ENCODE results near the gene H6PD.
"Not testable (repeated sequence)": the region's sequence is repeated elsewhere in the genome, so short reads cannot be mapped to it uniquely, and the experiment has no call there.

The H6PD gene

DNA sequence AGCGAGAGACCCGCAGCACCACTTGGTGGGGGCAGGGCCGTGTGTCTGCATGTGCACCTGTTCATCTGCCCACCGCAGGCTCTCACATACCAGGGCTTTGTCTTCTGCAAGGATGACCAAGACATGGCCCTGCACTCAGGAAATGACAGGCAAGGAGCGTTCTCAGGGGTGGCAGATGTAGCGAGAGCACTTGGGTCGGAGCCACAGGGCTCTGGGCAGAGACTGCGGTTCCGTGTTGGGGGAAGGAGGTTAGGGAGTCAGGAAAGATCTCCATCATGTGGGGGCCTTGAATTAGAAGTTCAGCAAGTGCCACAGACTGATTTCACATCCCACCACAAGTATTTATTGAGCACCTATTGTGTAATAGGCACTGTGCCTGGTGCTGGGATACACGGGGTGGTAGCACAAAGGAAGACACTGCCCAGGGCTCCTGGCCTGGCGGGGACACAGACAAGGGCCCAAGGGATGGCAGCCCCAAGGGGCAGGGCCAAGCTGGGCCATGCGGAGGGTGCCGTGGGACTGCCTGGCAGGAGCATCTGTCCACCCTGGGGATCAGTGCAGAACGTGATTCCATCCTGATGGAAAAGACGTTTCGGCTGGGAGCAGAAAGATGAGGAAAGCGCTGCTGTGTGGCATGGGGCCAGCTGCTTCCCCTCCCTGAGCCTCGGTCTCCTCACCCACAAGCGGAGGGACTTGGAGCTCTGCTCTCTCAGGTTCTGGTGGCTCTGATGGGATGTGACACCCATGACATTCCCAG, 46.7 kb downstream of the H6PD start:
- DNase-seq, result no peak

DNA sequence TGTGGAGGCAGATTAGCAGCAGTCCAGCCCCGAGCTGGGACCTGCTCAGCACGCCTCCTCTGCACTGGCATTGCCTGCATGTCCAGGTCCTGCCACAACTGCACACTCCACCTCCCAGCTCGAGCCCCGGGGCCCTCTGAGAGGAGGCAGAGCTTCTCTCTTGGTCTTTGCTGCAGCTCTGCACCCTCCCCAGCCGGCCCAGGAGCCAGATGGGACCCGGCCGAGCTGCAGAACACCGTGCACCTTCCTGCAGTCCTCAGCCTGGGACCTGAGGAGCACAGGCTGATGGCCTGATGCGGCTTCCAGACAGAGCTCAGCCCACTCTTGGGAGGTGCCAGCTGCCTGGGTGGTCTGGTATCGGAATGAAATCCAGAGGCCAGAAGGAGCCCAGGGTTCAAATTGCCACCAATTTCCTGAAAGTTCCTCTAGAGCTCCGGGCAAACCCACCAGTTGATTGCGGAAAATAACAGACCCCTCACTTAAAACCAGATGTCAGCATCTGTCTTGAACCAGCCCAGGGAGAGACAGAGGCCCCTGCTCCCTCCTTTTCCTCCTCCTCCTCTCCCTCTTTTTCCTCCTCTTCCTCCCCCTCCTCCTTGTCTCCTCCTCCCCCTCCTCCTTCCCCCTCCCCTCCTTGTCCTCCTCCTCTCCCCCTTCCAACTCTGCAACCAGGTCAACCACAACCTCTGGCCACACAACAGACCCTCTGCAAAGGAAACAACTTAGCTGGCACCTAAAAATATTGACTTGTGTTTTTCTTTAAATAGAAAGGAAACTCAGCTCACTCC, 47.5 kb downstream of the H6PD start:
- no peak for DNase-seq

DNA sequence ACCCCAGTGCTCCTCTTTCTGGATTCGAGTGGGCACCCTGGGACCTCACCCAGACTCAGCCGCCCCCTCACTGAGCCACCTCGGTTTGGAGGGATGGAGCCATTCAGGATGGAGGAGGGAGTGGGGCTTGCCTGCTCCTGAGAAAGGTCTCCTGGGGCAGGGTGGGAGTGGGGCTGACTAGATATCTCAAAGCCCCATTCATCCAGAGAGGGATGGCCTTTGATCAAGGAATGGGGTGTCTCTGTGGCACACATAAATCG, 48.1 kb downstream of the H6PD start:
- DNase-seq, result no peak

DNA sequence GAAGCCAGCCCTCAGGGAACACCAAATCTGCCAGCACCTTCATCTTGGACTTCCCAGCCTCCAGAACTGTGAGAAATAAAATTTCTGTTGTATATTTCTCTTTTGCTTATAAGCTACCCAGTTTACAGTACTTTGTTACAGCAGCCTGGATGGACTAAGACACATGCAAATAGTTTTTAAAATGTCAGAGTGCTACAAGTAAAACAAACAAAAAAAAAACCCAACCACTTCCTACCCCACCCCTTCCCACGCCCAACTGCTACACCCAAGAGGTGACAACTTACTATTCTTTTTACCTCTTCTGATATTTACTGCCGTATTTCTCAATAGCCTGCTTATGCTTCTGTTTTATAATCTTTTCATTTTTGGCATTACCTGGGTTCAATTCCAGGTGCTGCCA, 49.5 kb downstream of the H6PD start:
- no peak for DNase-seq

DNA sequence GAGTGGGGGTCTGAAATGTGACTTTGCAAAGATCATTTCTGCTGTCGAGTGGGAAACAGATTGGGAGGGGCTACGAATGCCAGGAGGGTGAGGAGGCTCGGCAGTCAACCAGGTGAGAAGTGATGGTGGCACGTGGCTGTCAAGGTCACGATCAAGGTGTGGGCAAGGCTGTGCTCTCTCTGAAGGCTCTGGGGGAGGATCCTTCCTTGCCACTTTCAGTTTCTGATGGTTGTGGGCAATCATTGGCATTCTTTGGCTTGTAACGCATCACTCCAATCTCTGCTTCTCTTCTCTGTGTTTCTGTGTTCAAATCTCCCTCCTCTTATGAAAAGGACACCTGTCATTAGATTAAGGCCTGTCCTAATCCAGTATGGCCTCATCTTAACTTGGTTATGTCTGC, 52.0 kb downstream of the H6PD start:
- DNase-seq, result no peak

DNA sequence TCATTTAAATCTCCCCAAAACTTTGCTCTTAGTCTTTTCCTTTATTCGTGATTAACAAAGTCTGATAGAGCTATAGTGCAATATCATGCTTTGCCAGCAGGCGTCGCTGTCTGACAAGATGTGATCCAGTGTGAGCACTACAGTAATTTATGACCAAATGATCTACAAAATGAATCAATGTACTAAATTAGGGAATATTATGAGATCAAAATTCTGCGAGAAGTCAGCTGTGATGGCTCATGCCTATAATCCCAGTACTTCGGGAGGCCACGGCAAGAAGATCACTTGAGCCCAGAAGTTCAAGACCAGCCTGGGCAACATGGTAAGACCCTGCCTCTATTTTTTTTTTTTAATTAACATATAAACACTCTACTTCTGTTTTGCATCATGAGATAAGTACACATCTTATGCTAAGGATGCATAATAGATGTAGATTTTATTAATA, 54.5 kb downstream of the H6PD start:
- DNase-seq, result peak; percentile 88

DNA sequence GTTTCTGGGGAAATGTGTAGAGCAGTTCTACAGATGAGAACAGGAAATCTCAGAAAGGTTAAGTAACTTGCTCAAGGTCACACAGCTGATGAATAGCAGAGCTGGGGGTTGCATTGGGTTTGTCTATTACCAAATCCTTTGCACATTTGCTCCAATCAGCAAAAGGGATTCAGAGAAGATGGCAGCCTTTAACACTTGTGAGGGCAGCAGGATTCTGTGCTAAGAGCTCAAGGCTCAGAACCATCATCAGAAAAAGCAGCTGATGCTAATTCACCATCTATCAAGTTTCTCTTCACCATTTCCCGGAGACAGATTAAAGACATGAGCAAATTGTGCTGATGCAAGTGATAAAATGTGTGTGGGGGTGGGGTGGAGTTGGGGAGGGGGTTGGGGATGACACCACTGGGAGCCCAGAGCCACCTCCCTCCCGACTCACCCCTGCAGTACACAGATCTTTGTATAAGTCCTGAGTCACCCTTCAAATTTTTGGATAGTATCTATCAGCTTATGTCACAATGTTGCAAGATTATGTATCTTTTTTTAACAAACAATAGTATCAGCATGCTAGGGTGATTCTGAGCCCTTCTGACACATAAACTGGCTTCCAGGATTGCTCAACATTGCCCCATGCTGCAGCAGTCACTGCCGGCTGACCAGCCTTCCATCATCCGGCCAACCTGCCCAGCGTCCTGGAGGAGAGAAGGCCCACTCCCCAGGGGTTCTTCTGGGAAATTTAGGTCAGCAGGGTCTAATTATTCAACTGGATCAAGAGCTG, 55.3 kb downstream of the H6PD start:
- DNase-seq, result no peak

DNA sequence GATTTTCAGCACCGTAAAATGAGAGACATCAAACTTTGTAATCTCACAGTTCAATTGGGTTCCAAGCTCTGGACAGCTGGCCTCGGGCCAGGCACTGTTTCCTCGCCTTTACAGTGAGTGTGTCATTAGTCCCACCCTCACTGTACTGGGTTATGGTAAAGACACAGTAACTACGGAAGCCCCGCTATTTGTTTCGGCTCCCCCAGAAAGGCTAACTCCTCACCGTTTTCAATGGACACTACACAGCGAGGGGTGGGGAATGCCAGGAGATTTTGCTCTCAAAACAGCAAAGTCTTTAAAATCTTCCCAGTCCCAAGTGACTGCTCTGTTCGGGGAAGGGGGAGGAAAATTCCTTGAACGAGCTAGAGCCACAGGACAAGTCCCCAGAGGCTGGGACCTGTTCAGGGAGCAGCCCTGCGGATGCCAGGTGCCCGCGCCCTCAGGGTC, 57.4 kb downstream of the H6PD start:
- DNase-seq, result no peak

DNA sequence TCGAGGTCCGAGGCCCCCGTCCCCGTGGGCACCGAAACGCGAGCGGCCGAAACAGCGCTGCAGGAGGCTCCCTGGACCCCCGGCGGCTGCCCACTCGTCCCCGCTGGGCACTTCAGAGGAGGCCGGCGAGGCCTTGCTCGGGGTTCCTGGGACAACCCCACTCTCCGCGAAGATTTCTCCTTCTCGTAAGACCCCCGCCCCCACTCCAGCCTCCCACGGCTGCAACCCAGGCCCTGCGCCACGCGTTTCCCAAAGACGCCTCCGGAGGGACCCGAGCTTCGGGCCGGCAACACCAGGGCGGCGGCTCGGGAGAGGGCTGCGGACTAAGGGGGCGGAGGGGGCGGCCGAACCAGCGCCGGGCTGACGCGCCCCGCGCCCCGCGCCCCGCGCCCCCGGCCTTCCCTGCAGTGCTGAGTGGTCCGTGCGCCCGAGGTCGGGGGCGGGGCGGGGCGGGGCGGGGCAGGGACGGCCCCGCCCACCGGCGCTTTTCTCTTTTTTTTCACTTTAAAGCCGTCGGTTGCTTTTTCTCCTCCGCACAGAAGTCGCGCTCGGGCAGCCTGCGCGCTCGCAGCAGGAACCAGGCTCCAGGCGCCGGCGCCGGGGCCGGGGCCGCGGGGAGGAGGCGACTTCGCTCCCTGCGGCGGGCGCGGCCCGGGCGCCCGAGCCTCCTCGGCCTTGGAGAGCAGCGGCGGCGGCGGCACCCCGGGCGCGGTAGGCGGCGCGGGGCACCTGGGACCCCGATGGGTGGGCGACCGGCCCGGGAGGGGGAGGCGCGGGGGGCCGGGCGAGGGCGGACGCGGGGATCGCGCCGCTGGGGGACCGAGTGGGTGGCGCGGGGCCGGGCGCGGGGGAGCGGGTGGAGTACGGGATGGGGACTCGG, 58.0 kb downstream of the H6PD start, which contains the start of gene SPSB1:
SPSB1 (plus strand) TSS at position 534 of the 880 bp plus-strand sequence. CDS start 62,998 bp downstream, outside the sequence.
- peak; percentile 82 for DNase-seq

DNA sequence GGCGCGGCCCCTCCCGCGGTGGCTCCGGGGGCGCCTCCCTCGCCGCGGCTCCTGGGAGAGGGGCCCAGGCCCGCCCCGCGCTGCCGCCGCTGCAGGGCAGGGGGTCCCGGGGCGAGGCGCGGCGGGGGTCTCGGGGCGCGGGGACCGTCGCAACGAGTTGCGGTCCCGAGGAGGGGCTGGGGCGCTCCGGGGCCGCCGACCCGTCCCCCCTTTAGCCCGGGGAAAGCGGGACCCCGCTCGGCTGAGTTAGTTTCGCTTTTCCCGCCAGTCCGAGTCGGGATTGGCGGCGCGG, 58.6 kb downstream of the H6PD start:
- DNase-seq, result no peak

DNA sequence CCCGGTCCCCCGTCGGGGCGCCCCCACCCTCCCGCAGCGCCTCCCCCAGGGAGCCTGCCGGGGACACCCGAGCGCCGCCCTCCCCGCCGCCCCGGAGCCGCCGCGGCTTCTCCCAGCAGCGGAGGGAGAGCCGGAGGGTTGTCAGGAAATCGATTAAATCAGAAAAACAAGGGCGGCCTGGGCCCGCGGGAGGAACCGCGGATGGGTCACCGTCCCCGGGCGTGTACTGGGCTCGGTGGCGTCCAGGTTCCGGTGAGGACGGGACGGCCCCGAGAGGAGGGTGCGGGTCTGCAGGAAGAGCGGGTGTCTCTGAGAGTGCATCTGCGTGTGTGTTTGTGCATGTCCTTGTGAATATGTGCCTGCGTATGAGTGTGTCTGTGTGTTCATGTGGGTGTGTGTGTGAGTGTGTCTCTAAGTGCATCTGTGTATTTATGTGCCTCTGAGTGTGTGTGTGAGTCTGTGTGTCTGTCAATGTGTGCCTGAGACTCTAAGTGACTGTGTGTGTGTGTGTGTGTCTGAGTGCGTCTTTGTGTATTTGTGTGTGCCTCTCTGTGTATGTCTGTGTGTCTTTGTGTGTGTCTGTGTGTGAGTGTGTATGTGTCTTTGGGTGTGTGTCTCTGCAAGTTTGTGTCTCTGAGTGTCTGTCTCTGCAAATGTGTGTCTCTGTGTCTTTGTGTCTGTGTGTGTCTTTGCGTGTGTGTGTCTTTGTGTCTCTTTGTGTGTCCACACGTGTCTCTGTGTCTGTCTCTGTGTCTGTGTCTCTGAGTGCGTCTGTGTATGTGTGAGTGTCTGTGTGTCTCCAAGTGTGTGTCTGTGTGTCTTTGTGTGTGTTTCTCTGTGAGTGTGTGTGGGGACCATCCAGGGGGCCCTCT, 59.2 kb downstream of the H6PD start:
- no peak for DNase-seq

DNA sequence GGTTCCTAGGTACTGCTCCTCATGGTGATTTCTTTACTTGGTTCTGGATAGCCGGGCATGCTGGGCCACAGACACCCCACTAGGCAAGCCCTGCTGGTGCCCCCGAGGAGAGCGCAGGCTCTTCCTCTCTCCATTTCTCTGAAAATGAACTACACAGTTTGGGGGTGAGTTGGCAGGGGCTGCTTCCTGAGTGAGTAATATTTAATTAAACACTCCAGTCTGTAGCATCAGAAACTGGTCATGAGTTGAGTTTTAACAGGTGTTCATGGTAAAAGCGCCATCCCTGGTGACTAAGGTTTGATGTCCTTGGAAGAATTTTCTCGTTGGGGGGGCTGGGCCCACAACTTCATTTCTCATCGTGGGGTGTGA, 59.8 kb downstream of the H6PD start:
- DNase-seq, result peak; percentile 70

DNA sequence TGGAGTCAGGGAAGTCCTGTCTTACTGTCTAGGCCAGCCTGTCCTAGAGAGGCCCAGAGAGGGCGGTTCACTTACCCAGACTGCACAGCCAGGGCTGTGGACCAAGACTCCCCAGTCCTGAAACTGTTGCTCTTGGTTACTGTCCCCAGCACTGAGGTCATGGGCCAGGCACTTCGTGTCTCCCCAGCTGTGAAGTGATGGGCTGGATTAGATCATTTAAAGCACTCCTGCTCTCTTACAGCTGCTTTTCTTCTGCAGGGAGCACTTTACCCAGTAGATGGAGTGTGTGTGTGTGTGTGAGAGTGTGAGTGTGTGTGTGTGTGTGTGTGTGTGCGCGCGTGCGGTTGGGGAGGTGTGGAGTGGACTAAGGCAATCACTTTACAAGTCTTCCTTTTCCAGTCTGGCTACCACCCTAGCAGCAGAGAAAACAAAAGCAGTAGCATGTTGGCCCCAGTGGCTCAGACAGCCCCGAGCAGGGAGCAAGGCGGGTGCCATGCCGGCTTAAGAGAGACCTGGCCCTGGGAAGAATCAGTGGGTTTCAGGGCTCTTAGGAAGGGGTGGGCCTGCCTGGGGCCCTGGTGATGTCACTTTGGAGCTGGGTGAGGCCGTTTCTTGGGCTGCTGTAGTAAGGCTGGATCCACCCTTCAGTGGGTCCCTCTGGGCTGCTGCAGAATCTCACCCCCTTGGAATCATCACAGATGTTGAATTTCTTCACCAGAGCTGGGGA, 60.5 kb downstream of the H6PD start:
- peak; percentile 58 for DNase-seq

DNA sequence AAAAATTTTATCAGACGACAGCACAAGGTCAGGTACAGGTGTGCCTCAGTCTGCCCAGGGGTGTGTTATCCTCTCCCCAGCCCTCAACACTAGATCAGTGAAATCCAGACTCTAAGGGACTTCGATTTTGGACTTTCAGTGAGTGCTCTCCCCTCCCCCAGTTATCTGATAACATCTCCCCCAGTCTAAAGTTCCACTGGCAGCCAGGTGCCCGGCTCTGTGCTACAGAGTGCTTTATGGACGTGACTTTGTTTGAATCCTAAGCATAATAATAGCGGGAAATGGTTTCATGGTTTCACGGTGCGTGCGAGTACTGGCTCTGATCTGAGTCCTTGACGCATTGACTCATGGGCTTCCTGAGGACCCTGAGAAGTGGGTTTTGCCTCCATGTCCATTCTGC, 61.3 kb downstream of the H6PD start:
- no peak for DNase-seq

DNA sequence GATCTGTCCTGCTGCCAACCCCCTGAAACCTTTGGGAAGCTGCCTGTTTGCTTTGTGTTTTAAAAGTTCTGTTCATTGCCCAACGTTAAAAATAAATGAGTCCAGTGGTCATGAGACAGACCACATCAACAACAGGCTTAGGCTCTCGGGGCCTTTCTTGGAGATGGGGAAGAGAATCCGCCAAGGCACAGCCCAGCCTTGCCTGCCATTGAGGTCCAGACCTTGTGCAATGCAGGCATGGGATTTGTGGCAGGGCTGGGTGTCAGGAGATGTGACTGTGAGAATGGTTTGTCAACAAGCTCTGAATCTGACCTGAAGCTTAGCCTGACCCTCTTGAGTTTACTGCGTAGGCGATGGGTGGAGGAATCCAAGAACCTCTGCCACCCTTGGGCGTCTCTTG, 62.3 kb downstream of the H6PD start:
- no peak for DNase-seq

DNA sequence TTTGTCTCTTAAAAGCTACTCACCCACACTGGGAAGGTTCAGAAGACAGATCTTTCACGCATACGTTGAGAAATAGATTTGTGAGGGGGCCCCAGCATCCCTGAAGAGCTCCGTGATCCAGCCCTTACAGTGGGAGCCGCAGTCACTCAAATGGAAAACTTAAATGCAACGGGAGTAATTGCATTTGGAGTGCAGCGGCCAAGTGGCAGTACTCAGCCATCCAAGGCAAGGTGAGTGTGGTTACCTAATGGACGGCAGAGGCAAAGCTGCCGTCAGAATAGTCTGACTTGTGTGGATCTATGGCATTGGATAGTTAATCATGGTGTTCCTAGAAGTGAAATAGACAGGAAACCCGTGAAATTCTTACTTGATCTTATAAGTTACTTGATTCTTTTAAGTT, 63.3 kb downstream of the H6PD start:
- DNase-seq, result no peak

DNA sequence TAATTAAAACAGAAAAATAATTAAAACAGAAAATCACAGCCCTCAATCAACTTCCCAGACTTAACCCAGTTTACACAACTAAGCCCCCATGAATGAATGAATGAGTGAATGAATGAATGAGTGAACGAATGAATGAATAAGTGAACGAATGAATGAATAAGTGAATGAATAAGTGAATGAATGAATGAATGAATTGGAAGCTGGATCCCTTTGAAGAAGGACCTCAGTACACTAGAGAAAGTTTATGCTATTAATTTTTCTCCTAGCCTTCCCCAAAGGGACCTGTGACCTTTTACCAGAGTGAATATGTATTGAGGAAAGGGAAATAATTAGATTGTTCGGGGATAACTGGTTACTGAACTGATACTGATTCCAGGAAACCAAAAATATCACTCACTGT, 63.7 kb downstream of the H6PD start:
- no peak for DNase-seq

DNA sequence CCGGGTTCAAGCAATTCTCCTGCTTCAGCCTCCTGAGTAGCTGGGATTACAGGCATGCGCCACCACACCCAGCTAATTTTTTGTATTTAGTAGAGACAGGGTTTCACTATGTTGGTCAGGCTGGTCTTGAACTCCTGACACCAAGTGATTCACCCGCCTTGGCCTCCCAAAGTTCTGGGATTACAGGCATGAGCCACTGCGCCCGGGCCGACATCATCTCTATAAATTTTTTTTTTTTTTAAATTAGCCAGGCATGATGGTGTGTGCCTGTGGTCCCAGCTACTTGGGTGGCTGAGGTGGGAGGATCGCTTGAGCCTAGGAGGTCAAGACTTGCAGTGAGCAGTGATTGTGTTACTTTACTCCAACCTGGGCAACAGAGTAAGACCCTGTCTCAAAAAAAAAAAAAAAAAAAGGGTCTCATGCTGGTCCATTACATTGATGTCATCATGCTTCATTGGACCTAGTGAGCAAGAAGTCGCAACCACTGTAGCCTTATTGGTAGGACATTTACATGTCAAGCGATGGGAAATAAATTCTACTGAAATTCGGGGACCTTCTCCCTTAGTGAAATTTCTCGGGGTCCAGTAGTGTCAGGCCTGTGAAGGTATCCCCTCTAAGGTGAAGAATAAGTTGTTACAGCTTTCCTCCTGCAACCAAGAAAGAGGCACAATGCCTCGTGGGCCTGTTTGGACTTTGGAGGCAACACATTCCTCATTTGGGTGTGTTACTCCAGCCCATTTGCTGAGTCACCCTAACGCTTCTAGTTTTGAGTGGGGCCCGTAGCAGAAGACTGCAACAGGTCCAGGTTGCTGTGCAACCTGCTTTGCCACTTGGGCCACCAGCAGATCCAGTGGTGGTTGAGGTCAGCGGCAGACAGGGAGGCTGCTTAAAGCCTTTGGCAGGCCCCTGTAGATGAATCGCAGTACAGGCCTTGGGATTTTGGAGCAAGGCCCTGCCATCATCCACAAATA, 65.3 kb downstream of the H6PD start:
- DNase-seq, result not testable (repeated sequence)

DNA sequence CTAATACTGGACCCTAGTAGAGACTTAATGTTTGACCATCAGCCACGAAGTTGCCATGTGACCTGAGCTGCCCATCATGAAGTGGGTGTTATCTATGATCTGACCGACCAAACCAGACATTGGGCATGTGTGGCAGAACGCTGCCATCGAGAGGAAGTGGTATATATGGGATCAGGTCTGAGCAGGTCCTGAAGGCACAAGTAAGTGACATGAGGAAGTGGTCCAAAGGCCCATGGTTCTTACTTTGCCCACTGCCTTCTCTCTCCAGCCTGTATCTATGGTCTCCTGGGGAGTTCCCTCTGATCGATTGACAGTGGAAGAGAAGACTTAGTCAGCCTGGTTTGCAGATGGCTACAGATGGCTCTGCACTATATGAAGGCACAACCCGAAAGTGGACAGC, 66.0 kb downstream of the H6PD start:
- no peak for DNase-seq

All from activated CD4-positive, alpha-beta T cell treated with anti-CD3 and anti-CD28 coated beads, Interleukin-2, Interleukin-6, amounts not matched to agents 100 ng/mL and 50 ng/mL, durations not matched to agents 16 hours and 8 hours (primary cell).